HG03571 (cell line): Measurements from ENCODE around the gene BPIFB3.

Experiments
- ATAC-seq: cut with Tn5 transposase; IDR thresholded peaks from one replicate; pipeline ENCODE4 v1.9.1; 2021; ENCODE audit not compliant: unreplicated experiment

BPIFB3 gene, protein sequence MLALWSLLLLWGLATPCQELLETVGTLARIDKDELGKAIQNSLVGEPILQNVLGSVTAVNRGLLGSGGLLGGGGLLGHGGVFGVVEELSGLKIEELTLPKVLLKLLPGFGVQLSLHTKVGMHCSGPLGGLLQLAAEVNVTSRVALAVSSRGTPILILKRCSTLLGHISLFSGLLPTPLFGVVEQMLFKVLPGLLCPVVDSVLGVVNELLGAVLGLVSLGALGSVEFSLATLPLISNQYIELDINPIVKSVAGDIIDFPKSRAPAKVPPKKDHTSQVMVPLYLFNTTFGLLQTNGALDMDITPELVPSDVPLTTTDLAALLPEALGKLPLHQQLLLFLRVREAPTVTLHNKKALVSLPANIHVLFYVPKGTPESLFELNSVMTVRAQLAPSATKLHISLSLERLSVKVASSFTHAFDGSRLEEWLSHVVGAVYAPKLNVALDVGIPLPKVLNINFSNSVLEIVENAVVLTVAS

DNA sequence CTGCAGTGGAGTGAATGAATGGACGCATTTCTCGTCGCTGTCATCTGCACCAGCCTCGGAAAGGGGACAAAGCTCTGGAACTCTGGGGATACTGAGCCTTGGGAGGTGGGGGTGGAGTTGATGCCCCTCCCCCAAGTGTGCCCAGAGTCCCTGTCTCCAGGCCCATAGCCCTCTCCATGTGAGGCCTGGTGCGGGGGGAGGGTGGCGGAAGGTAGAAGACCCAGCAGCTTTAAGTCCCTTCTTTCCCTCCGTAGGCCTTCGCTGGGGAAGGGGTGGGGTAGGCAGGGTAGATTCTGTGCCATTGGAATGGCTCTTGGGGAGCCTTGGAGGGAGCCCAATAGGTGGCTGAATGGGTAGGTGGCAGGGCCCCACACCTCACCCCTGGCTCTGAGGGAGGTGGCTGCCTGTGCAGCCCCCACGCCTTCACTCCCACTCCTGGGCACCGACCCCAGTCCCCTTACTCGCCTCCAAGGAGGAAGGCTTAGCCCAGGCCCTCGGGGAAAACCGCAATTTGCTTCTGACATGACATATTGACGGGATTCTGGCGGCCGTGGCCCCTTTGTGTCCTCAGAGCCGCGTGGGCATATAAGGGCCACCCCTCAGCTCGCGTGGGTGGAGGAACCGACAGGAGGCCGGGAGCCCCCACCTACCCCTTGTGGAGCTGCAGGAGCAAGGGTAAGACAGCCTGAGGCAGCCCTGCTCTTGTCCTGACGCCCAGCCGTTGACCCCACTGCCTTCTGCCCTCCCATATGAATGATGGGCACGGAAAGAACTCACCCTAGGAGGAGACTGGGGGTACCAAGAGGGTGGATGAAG, at the start of gene BPIFB3:
TSS of gene BPIFB3 (plus strand) at position 613 of the 816 bp plus-strand sequence. CDS start 1,533 bp downstream, outside the sequence.
- ATAC-seq: no peak

DNA sequence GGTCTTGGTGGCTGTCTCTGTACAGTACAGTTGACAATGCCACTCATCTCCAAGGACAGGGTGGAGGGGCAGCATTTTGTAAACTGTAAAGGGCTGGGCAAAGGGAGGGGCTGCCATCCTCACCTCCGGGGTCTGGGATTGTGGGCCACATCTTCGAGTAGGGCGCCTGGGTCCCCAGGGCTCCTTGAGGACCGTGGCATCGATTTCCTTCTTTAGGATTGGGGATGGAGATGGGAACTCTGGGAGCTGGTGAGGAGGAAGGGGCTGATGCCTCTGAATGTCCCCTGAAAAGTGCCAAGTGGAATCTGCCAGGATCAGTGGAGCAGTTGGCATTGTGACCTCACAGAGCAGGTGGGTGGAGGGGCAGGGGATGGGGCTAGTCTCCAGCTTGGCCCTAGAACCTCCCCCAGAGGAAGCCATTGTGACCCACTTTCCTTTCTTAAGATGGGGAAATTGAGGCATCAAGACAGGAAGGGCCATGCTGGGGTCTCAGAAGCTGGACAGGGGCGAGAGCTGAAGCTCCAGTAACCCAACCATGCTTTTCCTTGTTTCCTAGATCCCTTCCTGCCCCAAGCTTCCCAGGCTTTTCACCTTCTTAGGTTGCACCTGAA, 49.5 kb upstream of the BPIFB3 start, which contains the start of gene SUN5:
TSS of gene SUN5 (minus strand) at position 293 of the 611 bp plus-strand sequence. CDS start at position 200, 93 bp downstream.
- ATAC-seq: no peak

DNA sequence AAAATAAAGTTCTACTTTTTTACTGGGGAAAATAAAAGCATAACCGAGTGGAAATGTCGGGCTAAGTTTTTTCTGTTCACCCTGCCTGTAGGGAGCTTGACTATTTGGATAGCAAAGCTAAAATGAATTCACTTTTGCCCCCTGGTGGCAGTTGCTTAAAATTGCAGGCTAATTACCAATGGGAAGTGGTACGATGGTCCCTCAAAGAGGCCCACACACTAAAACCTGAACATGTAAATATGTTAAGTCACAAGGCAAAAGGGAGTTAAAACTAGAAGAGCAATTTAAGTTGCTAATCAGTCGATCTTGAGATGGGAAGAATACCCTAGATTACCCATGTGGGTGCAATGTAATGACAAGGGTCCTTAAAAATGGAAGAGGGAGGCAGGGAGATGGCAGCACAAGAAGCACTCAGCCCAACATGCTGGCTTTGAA, 48.6 kb upstream of the BPIFB3 start:
- ATAC-seq: no peak

DNA sequence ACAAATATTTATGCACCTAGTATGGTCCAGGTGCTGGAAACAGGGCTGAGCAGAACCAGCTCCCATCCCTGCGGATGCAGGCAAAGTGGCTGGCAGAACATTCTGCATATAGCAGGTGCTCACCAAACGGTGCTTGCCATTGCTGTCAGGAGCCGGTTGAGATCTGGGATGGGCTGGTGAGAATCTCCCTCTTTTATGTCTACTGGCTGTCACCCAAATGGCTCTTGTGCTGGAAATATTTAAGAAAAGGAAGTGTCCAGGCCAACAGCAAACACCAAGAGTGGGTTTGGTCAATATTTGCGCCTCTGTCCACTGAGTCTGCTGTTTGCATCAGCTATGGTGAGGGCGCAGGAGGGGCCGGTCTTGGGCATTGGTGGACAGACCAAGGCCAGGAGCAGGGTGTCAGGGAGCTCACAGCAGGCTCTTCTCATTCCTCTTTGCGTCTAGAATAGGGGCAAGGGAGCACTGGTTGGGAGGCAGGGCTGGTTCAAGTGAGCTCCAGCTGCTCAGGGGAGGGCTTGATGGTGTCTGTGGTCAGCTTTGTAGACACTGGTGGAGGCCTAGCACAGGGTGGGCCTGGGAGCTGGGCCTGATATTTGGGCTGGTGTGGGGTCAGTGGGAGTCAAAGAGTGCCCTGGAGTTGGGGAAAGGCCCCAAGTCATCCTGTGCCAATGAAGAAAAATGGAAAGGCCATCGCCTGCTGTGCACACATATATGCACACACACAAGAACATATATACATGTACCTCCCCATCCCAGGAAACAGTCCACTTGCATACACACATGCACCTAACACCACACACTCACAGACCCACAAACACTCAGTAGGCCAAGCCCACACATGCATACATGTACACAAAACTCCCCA, 47.6 kb upstream of the BPIFB3 start:
- ATAC-seq: no peak

DNA sequence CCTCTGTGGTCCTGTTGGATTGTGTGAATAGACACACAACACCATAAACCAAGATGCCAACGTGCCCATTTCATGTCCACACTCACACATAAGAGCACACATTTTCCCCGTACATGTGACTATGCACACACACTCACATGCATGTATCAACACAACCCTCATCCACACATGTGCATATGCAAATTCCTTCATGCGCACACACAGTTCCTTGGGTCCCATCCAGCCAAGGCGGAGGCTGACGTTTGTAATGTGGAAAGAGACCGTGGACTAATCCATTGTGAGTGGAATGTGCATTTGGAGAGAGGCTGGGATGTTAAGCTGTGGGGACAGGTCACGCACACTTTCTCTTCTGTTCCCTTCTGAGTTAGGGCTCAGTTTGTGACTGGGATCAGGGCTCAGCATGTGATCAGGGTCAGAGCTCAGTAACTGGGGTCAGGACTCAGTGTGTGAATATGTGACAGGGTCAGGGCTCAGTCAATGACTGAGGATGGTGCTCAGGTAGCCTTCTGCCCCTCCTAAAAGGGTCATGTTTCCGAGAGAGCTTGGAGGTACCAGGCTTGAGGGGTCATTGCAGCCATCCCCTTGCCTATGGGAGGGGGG, 46.8 kb upstream of the BPIFB3 start:
- ATAC-seq: no peak

DNA sequence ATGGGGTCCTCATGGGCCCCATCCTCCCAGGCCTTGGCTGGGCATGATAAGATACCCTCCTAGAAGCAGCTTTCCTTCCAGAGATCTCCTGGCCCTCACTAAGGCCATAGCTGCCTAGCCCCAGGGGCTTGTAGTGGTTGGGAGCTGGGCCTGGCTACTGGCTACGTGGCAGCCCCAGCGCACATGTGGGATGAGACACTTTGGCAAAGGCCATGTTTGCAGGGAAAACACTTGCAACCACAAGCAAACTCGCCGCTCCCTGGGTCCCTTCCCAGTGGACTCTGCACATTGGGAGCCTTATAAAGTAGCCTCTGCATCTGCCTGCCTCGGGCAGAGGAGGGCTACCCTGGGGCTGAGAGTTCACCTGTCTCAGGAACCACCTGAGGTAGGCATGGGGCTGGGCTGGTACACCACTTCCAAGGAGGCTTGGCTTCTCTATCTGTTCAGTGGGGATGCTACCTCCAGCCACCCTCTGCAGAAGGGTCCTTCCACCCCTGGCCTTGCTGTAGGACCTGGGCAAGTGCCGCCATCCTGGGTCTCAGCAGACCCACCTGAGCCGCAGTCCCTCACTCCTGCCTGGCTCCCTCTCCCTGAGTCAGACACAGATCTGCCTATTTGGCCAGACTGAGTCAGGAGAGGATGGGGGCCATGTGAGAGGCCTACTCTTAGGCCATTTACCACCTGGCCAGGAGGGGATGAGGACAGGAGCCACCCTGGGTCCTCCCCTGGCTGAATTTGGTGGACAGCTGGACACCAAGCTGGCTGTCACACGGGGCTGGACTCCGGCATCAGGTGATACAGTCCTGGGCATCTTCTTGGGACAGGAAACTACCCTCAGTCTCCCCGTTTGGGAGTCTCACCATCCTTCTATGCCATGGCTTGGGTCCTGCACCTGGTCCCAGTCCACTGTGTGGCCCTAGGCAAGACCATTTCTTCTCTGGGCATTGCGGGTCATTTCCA, 46.0 kb upstream of the BPIFB3 start, which contains the start of gene BPIFB2:
TSS of gene BPIFB2 (plus strand) at position 329 of the 960 bp plus-strand sequence. CDS start 871 bp downstream, outside the sequence.
- no peak for ATAC-seq

DNA sequence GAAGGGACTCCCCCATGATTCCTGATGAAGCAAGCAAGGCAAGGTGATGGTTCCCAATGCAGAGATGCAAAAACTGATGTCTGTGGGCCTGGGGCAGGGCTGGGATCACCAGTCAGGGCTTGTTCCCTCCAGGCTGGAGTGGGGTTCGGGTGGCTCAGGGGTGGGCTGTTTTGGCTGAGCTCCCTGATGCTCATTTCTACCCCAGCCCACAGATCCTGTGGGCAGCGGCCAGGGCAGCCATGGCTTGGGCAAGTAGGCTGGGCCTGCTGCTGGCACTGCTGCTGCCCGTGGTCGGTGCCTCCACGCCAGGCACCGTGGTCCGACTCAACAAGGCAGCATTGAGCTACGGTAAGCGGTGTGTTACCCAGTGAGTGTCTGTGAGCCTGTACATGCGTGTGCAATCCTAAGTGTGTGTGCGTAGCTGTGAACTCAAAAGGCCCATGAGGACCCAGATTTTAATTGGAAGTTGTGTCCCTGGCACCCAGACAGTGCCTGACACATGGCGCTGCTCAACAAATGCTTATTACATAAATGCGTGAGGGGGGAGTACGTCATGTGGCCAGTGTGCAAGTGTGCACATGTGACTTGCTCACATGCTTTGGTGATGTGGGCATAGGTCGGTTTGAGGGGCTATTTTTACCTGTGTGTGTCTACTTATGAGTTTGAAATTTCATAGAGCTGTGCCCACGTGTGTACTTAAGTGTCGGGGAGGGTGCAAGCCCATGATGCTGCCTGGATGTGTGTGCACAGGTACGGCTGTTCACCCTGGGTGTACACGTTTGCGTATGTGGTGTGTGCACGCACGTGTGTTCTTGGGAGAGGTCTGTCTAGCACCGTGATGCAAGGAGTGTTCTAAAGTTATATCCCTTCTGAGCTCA, 45.1 kb upstream of the BPIFB3 start:
- no peak for ATAC-seq

DNA sequence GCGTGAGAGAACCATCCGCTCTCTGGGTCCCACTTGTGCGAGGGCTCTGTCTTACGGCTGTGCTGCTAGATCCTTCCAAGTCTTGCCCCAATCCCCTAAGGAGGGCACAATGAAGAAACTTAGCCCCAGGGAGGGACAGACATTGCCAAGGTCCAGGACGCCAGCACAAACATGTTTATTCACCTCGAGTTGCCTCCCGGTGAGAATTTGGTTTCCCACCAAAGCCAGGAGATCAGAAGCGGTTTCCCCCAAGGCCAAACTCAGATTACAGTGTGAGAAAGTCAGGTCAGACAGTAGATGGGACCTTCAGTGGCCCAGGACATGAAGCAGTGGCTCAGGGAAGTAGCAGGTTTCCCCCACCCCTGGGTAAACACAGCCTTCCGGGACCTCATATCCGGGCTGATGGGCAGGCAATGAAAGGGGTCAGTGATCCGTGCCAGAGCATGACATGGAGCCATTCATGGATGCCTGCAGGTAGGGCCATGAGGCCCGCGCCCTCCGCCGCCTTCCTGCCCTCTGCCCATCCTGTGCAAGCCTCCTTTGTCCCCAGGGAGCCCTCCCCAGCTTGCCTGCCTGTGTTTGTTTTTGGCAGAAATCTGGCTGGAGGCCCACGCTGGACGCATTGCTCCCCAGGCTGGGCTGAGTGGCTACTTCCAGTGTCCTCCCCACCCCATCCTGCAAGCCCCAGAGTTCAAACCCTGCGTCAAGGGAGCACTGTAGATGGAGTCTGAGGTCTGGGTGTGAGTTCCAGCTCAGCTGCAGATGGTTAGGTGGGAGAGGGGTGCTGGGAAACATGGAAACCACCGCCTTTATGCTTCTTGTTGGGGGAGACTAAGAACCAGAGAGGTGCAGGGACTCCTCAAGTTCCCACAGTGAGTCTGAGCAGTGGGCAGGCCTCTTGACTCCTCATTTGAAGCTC, 44.2 kb upstream of the BPIFB3 start:
- no peak for ATAC-seq

DNA sequence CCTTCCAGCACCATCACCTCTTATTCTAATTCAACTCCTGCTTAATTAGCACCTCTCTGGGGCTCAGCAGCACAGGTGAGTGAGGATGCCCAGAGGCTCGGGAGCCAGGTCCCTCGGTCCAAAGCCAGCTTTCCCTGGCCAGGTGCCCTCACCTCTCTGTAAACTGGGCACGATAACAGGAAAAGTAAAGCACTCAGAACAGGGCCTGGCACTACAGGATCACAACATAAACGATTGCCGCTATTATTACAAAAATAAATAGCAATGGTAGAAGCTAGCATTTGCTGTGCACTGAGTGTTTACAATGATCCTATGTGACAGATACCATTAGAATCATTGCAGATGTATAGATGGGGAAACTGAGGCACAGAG, 43.6 kb upstream of the BPIFB3 start:
- no peak for ATAC-seq

DNA sequence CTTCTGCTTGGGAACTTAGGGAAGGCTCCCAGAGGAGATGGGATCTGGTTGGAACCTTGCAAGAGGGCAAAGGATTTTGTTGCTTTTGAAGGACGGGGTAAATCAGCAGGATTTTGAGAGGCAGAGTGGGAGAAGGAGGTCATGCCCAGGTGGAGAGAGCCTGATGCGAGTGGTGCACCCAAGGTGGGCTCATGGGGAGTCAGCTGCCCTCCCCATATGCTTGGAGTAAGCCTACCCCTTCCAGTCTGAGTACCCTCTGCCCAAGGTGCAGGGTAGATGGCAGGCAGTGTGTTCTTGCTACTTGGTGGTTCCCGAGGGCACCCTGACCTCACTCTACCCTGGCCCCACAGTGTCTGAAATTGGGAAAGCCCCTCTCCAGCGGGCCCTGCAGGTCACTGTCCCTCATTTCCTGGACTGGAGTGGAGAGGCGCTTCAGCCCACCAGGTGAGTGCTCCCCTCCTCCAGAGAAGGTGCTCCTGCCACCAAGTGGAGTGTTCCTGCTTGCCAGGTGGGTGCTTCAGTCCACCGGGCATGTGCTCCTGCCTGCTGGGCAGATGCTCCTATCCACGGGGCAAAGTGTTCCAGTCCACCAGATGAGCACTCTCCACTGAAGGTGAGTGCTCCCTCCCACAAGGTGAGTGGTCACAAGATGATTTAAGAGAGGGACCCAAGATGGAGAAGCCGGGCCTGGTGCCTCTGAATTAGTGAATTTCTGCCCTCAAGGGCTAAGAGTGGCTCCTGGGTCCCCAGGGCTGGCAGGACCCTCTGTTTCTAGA, 42.8 kb upstream of the BPIFB3 start:
- no peak for ATAC-seq

DNA sequence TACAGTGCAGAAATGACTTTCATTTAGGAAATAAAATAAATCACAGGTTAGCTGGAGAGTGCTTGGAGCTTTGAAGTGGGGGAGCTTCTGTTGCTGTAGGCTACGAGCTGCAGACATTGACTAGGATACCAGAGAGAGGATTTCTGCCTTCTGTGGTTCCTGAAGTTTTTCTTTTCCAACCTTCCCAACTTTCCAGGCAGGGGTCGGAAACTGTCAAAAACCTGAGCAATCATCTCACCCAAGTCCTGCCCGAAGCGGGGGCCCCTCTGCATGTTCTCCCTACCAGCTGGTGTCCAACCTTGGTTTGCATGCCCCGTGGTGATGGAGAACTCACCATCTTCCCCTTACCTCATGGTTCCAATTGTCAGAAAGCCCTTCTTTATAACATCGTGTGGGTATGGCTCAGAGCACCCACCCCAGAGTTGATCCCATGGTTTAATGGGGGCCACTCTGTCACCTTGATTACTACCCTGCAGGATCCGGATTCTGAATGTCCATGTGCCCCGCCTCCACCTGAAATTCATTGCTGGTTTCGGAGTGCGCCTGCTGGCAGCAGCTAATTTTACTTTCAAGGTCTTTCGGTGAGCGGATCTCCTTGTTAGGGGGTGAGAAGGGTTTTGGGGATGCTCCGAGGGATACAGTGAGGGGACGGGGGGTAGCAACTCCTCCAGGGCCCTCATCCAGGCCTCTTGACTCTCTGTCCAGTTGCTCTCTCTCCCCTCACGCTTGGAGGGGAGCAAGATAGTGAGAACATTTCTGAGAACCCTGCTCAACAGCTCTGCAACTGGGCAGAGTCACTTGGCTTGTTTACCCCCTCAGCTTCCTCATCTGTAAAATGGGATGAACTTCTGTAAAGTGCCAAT, 41.1 kb upstream of the BPIFB3 start:
- no peak for ATAC-seq

DNA sequence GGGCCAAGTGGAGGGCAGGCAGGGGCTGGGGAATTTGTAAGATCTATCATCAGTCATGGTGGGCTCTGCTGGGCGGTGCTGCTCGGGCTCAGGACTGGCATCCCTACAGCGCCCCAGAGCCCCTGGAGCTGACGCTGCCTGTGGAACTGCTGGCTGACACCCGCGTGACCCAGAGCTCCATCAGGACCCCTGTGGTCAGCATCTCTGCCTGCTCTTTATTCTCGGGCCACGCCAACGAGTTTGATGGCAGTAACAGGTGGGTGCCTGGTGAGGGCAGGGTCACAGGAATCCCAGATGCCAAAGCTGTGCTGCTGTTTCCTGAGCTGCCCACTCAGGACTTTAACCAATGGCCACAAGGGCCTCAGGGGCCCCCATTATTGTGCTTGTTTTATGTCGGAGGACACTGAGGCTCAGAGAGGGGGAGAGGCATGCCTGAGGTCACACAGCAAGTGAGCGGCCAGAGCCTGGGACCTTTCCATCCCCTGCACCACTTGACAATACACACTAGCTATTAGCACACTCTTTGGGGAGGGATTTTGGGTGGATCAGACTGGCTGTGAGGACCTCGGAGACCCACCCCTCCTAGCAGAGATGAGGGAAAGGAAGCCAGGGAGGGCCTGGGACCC, 39.9 kb upstream of the BPIFB3 start:
- ATAC-seq: no peak

DNA sequence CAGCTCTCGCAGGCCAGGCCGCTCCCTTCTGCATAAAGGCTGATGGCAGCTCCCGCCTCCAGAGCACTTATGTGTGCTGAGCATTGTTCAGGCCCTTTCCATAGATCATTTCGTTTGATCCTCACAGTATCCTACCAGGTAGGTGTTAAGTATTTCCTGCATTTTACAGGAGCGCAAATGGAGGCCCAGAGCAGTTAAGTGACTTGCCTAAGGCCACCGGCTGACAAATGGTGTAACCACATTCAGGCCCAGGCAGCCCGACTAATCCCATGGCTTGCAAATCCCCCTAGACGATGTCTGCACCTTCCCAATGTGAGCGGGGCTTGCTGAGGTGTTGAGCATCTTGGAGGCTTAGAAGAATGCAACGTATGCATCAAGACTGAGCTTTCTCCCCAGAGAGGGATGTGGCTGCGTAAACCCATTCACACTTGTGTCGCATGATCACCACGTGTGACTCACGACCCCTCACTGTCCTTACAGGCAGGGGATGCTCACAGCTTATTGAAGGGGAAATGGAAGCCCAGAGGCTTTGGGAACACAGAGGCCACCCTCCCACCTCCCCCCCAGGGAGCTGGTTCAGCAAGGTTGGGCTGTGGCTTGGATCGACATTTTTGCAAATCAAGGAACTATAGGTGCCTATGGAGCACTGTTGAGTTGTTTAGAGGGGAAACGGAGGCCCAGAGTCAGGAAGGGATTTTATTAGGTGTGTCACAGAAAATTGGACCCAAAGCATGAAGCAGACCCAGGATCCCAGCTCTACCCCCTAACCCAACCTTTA, 39.2 kb upstream of the BPIFB3 start:
- no peak for ATAC-seq

DNA sequence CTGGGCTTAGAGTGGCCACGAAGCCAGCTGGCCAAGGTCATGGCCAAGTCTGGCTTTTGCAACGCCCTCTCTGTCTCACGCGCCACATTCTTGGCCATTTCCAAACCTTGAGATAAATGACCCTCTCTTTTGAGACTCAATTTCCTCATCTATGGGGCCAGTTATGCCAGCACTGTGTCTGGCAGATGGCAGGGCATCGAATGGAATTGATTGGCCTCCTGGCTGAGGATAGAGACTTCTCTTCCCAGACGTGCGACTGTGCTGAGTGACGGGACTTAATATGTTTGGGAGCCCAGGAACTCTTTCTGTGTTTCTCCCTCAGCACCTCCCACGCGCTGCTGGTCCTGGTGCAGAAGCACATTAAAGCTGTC, 38.6 kb upstream of the BPIFB3 start:
- no peak for ATAC-seq
